HepG2 (cell line): ENCODE results near the gene SMIM11. TPM values are rescaled to one million over a fixed set of nuclear protein-coding genes. Genes with fewer than 3 reads are reported as not detected.
A peak's percentile ranks its signal among the peaks of the same experiment; 100 is the strongest.

Experiments
- ATF5 ChIP-seq: sonication (generic); formaldehyde crosslinking; IDR thresholded peaks from 2 replicates; pipeline ENCODE4 v1.4.0; 2020; ENCODE audit warnings: mild to moderate bottlenecking, low read depth, missing genetic modification reagents
- ATF7 ChIP-seq, 2 experiments: fragments of 450-650 bp in 1 of 2; sonication (generic) in 1 of 2; formaldehyde crosslinking in 1 of 2; IDR thresholded peaks; 2 replicates each; pipeline versions ENCODE4 v1.4.0 to v1.6.1; 2016 to 2020; ENCODE audit warnings: antibody characterized with exemption in 1 of 2, mild to moderate bottlenecking in 1 of 2, missing genetic modification reagents in 1 of 2
- HBP1 ChIP-seq: IDR thresholded peaks from 2 replicates; pipeline ENCODE4 v1.6.1; 2016; ENCODE audit warnings: low read depth, control low read depth
- PAWR ChIP-seq: sonication (generic); formaldehyde crosslinking; IDR thresholded peaks from 2 replicates; pipeline ENCODE4 v1.4.0; 2020; ENCODE audit warnings: missing genetic modification reagents, mild to moderate bottlenecking, borderline replicate concordance
- PRMT3 ChIP-seq: sonication (generic); formaldehyde crosslinking; IDR thresholded peaks from 2 replicates; pipeline ENCODE4 v1.8.1; 2022; ENCODE audit warnings: low read depth, mild to moderate bottlenecking, moderate library complexity, missing genetic modification reagents, borderline replicate concordance
- RXRA ChIP-seq: sonication (generic); formaldehyde crosslinking; IDR thresholded peaks from 2 replicates; pipeline ENCODE4 v1.5.1; 2020; ENCODE audit warnings: missing genetic modification reagents
- THAP8 ChIP-seq: sonication (generic); formaldehyde crosslinking; IDR thresholded peaks from 2 replicates; pipeline ENCODE4 v1.5.1; 2020; ENCODE audit warnings: missing genetic modification reagents, mild to moderate bottlenecking, borderline replicate concordance
- ZBTB39 ChIP-seq: sonication (generic); formaldehyde crosslinking; IDR thresholded peaks from 2 replicates; pipeline ENCODE4 v1.5.0; 2020; ENCODE audit warnings: missing genetic modification reagents
- ZBTB49 ChIP-seq: sonication (generic); formaldehyde crosslinking; IDR thresholded peaks from 2 replicates; pipeline ENCODE4 v1.4.0; 2020; ENCODE audit warnings: missing genetic modification reagents, borderline replicate concordance
- ZFP62 ChIP-seq: sonication (generic); formaldehyde crosslinking; IDR thresholded peaks from 2 replicates; pipeline ENCODE4 v1.4.0; 2020; ENCODE audit warnings: missing genetic modification reagents
- ZKSCAN5 ChIP-seq: sonication (generic); formaldehyde crosslinking; IDR thresholded peaks from 2 replicates; pipeline ENCODE4 v1.5.1; 2020; ENCODE audit warnings: mild to moderate bottlenecking, missing genetic modification reagents
- ZMYM4 ChIP-seq: sonication (generic); formaldehyde crosslinking; IDR thresholded peaks from 2 replicates; pipeline ENCODE4 v1.8.1; 2023; ENCODE audit warnings: mild to moderate bottlenecking, missing genetic modification reagents
- ZNF335 ChIP-seq: sonication (generic); formaldehyde crosslinking; IDR thresholded peaks from 2 replicates; pipeline ENCODE4 v1.4.0; 2020; ENCODE audit warnings: missing genetic modification reagents
- ZNF609 ChIP-seq: sonication (generic); formaldehyde crosslinking; IDR thresholded peaks from 2 replicates; pipeline ENCODE4 v1.4.0; 2020; ENCODE audit warnings: mild to moderate bottlenecking, missing genetic modification reagents, borderline replicate concordance
- ZNF7 ChIP-seq: IDR thresholded peaks from 2 replicates; pipeline ENCODE4 v1.6.1; 2016; ENCODE audit warnings: missing biosample characterization, missing genetic modification reagents
- ZNF773 ChIP-seq: sonication (generic); formaldehyde crosslinking; IDR thresholded peaks from 2 replicates; pipeline ENCODE4 v1.4.0; 2020; ENCODE audit warnings: missing genetic modification reagents, borderline replicate concordance
- ZSCAN22 ChIP-seq: sonication (generic); formaldehyde crosslinking; IDR thresholded peaks from 2 replicates; pipeline ENCODE4 v1.4.0; 2020; ENCODE audit warnings: mild to moderate bottlenecking, missing genetic modification reagents
- polyA plus RNA-seq, 8 experiments: library from polyadenylated mRNA; depleted of rRNA in 3 of 8; stranded (reverse) in 7 of 8; unstranded in 1 of 8; fragments of >200 nt; fragmentation: Illumina TruSeq in 4 of 8; extraction: Trizol in 4 of 8; gene quantifications; 2 replicates each; pipeline versions ENCODE4 v1.2.1 to v1.2.3, GENCODE V29; 2011 to 2016; ENCODE audit warnings: low read depth in 4 of 8, missing spikeins in 1 of 8, mixed read lengths in 1 of 8; ENCODE audit not compliant: insufficient read depth in 1 of 8
- total RNA-seq, 5 experiments: library from RNA; depleted of rRNA; stranded (reverse); fragments of >200 nt; fragmentation: Illumina TruSeq; extraction: Trizol; gene quantifications; 2 replicates each; pipeline ENCODE4 v1.2.3, GENCODE V29; 2016; ENCODE audit warnings: low read depth in 1 of 5

Gene SMIM11
- total and polyA plus RNA-seq, 2 of the 13 experiments (the other 11 are each of a cell fraction or from before 2014, with no cell fraction given) = 6.4 to 18.9 TPM

- TF ChIP-seq ZBTB49 (CRISPR knock-in tag) (no peak), ATF7 (IDR thresholded peaks at IDR 0.05) (no peak), ATF7 (CRISPR knock-in tag; IDR thresholded peaks at IDR 0.05) (no peak), ZMYM4 (CRISPR knock-in tag) (peak; percentile 63; the same call in 1 of the 2 replicates), ZNF7 (no peak), ZKSCAN5 (CRISPR knock-in tag) (no peak; the same call in 1 of the 2 replicates), ZBTB39 (CRISPR knock-in tag) (no peak), HBP1 (CRISPR knock-in tag) (no peak), THAP8 (no peak), ZSCAN22 (CRISPR knock-in tag) (no peak), RXRA (no peak), ATF5 (no peak), PAWR (CRISPR knock-in tag) (no peak), ZFP62 (CRISPR knock-in tag) (no peak), PRMT3 (no peak), ZNF335 (CRISPR knock-in tag) (no peak), ZNF609 (CRISPR knock-in tag) (no peak), ZNF773 (CRISPR knock-in tag) (no peak)
Measured at GRCh38 chr21:34351786-34352241, 23.5 kb upstream of the SMIM11 start (continued).
